Lung microvascular endothelial cell (primary cell): ENCODE measurements around the gene COQ8B. TPM values are rescaled to one million over a fixed set of nuclear protein-coding genes. Genes with fewer than 3 reads are reported as not detected.
"Not testable (repeated sequence)": the region's sequence is repeated elsewhere in the genome, so short reads cannot be mapped to it uniquely, and the experiment has no call there.

Experiments used
- DNase-seq, 2 donors: peaks; one replicate each; pipeline versions ENCODE4 v3.0.0 to v3.0.0-alpha.2; 2010; ENCODE audit warnings: low read depth in 2 of 2
- total RNA-seq: library from RNA; depleted of rRNA; stranded (reverse); fragments of >200 nt; gene quantifications from 2 replicates; pipeline ENCODE4 v1.2.1, GENCODE V29; 2014

COQ8B gene
- total RNA-seq: 12.5 and 13.7 TPM in 2 replicates

DNA sequence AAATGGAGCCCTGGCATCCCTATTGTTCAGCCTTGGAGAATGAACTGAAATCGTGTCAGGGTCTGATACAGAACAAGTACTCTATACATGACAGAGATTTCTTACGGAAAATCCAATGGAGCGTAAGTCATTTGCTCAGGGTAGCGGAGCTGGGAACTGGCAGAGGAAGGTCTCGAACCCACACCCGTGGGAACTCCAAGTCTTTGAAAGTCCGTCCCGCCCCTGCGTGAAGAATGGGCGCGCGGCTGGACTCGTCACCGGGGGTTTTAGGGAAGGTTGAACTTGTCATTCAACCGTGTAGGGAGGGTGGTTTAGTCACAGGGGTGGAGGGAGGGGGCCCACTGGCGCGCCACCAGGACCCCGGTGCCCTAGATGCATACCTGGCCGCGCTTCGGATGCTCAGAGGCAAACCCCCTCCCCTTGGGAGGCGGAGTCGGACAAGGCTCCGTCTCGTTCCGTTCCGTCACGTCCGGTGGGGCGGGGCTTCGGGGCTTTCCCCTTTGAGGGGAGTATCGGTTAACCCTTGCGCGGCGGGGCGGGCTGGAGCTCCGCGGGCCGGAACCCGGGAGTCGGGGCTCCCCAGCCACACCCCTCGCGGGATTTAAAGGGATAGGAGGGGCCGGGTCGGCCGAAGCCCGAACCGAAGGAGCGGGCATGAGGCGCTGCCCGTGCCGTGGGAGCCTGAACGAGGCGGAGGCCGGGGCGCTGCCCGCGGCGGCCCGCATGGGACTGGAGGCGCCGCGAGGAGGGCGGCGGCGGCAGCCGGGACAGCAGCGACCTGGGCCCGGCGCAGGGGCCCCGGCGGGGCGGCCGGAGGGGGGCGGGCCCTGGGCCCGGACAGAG lies at the start of gene COQ8B, which contains the start of gene ITPKC:
TSS of gene COQ8B (minus strand) at position 405 of the 843 bp plus-strand sequence. CDS start 2,254 bp downstream, outside the sequence.
TSS of gene ITPKC (plus strand) at position 631 of the 843 bp plus-strand sequence. CDS start at position 655, 24 bp downstream.
- peak; percentile 96 to 98 for DNase-seq

DNA sequence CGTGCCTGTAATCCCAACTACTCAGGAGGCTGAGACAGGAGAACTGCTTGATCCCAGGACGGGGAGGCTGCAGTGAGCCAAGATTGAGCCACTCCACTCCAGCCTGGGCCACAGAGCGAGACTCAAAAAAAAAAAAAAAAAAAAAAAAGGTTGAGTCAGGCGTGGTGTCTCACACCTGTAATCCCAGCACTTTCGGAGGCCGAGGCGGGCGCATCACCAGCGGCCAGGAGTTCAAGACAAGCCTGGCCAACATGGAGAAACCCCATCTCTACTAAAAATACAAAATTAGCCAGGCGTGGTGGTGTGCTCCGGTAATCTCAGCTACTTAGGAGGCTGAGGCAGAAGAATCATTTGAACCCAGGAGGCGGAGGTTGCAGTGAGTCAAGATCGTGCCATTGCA lies 49.7 kb upstream of the COQ8B start:
- not testable (repeated sequence) for DNase-seq

DNA sequence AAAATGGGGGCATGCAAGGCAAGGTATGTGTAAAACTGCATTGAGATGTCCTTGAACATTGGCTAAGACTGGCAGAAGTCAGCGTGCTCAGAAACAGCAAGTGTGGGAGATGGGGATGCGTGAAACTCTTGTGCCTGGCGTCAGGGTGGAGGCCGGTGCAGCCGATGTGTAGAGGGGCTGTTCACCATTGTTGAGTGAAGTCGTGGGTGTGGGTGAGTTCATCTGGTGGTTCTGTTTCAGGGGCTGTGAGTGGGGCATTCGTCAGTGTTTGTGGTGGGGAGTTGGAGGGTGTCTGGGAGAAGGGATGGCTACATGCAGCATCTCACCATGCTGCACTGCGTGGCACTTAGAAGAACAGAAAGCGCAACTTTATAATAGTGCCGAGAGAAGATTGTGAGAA lies 47.3 kb upstream of the COQ8B start:
- DNase-seq: no peak

DNA sequence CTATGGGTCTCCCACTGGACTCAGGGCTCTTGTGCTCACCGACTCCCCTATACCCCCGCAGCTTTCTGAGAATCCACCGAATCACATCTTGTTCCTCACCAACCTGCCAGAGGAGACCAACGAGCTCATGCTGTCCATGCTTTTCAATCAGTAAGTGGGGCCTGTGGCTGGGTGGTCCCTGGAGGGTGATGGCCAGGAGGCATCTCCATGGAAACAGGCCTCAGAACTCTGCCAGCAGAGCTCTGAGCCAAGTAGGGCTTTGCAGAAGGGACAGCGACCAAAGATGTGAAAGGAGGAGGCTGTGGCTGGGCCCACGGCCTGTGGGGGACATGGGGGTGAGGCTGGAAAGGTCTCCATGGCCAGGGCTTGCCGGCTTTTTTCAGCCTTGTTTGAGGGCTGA lies 46.8 kb upstream of the COQ8B start:
- no peak for DNase-seq

DNA sequence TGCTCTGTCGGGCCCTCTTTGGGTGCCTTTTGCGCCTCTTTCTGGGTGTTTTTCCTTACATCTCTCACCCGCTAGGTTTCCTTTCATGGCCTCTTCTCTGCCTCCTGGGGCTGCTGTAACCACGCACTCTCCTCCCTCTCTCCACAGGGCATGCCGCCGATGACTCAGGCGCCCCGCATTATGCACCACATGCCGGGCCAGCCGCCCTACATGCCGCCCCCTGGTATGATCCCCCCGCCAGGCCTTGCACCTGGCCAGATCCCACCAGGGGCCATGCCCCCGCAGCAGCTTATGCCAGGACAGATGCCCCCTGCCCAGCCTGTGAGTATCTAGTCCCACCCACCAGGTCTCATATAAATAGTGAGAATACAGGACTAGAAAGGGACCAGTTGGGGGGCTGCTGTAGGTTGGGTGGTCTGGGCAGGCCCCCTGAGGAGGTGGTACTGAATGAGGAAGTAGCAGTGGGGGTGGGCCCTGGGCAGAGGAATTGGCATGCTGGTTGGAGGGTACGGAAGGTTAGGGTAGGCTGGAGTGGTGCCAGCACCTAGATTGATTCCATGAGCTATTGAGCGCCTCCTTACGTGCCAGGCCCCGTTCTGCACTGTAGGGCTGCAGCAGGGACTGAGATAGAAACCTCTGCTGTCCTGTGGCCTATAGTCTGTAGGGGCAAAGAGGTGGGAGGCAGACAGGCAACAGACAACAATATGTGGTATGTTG lies 46.2 kb upstream of the COQ8B start:
- no peak for DNase-seq

DNA sequence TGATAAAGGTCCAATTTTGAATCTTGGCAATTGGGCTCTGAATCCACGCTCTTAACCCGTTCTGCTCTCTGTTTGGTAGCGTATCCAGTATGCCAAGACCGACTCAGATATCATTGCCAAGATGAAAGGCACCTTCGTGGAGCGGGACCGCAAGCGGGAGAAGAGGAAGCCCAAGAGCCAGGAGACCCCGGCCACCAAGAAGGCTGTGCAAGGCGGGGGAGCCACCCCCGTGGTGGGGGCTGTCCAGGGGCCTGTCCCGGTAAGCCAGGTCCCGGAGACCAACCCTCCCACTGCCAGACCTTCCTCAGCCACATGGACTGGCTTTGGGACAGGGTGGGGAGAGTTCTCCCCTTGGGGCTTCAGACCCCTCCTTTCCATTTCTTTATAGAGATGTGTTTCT lies 42.7 kb upstream of the COQ8B start:
- no peak for DNase-seq

DNA sequence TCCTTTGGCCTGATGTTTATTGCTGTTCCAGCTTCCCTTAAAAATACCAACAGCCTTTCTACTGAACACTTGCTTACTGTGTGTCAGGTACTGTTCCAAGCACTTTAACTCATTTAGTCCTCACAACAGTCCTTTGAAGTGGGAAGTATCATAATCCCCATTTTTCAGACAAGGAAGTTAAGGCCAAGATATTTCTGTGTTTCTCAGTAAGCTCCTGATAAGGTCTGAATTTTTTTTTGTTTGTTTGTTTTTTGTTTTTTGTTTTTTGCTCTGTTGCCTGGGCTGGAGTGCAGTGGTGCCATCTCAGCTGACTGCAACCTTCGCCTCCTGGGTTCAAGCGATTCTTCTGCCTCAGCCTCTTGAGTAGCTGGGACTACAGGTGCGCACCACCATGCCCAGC lies 41.8 kb upstream of the COQ8B start:
- no peak for DNase-seq

DNA sequence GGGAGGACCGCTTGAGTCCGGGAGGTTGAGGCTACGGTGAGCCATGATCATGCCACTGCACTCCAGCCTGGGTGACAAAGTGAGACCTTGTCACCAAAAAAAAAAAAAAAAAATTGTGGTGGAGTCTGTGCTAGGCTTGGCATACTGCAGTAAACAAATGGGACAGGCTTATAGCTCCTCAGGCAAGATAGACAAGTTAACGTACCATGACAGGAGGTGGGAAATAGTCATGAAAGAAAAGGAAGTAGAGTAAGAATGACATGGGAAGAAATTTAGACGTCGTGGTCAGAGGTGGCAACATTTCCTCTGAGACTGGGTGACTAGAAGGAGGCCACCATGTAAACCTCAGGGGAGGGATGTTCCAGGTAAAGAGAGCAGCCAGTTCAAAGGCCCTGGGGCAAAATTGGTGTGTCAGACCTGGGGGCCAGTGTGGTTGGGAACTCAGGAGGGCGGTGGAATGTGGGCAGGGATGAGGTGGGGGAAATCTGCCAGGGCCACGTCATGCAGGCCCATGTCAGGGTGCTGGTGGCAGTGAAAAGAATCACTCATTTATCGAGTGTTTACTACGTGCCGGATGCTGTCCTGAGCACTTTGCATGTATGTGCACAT lies 39.9 kb upstream of the COQ8B start:
- no peak for DNase-seq

DNA sequence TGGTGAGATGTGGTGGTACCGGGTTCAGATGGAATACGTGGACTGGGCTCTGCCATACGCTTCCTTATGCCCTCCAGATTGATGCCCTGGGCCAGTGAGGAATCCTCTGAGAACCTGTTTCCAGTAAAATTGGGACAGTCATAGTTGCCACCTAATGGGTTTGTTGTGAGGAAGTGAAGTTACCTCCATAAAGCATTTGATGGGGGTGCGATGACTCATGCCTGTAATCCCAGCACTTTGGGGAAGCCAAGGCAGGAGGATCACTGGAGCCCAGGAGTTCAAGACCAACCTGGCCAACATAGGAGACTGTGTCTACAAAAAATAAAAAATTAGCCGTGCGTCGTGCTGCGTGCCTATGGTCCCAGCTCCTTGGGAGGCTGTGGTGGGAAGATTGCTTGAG lies 39.1 kb upstream of the COQ8B start:
- no peak for DNase-seq

DNA sequence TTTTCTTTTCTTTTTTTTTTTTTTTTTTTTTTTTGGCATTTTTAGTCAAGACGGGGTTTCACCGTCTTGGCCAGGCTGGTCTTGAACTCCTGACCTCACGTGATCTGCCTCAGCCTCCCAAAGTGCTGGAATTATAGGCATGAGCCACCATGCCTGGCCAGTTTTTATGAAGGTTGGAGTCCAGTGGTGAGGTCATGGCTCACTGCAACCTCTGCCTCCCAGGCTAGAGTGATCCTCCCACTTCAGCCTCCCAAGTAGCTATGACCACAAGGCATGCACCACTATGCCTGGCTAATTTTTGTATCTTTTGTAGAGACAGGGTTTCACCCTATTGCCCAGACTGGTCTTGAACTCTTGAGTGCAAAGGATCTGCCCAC lies 38.5 kb upstream of the COQ8B start:
- no peak for DNase-seq

DNA sequence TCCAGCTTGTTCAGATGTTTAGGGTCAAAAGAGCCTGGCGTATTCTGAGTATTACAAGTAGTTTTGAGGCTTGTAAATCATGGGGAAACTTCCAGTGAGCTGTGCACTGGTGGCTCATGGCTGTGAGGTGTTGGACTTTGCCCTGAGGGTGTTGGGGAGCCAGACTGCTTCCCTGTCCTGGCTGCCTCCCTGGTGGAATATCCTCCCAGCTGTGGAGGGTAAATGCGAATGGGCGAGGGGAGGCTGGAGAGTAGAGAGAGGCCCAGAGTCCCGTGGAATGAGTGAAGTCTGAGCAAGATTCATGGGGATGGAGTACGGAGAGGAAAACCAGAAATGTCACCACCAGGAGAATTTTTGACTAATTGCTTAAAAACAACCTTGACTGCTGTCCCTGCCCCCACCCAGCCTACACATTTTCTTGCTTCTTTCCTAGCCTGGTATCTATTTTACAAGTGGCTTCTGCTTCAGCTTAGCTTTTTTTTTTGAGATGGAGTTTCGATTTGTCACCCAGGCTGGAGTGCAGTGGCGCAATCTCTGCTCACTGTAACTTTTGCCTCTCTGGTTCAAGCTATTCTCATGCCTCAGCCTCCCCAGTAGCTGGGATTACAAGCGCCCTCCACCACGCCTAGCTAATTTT lies 38.0 kb upstream of the COQ8B start:
- no peak for DNase-seq

DNA sequence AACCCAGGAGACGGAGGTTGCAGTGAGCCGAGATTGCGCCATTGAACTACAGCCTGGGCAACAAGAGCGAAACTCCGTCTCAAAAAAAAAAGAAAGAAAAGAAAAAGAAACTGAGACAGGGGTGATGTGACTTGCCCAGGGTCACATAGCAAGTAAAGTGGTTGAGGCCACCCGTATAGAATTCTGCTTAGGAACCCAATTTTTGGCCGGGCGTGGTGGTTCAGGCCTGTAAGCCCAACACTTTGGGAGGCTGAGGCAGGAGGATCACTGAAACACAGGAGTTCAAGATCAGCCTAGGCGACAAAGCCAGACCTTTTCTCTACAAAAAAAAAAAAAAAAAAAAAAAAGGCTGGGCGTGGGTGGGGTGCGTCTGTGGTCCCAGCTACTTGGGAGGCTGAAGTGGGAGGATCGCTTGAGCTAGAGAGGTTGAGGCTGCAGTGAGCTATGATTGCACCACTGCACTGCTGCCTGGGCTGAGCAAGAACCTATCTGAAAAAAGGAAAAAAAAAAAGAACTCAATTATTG lies 35.6 kb upstream of the COQ8B start:
- DNase-seq: no peak

DNA sequence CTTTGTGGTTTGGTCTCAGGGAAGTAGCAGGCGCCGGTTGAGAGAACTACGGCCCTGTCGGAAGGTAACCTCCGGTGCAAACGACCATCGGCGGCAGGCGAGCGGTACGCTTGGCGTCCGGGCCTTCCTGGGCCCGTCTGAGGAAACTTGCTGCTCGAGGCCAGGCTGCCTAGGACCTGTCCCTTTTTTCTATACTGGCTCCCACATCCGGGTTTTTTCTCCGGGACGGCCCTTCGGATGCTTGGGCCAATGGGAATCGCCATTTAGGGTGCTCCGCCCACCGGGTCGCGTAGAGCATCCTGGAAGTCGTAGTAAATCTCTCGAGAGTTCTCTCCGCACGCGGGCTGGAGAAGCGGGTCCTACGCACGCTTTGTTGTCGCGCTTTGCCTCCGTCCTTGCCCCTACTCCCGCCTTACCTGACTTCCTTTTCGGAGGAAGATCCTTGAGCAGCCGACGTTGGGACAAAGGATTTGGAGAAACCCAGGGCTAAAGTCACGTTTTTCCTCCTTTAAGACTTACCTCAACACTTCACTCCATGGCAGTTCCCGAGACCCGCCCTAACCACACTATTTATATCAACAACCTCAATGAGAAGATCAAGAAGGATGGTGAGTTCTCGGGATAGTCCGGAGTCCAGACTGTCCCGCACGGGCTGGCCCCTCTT lies 34.3 kb upstream of the COQ8B start, which contains the start of gene SNRPA:
TSS of gene SNRPA (plus strand) at position 330 of the 664 bp plus-strand sequence. CDS start at position 536, 206 bp downstream.
- DNase-seq: peak; percentile 98 to 99

DNA sequence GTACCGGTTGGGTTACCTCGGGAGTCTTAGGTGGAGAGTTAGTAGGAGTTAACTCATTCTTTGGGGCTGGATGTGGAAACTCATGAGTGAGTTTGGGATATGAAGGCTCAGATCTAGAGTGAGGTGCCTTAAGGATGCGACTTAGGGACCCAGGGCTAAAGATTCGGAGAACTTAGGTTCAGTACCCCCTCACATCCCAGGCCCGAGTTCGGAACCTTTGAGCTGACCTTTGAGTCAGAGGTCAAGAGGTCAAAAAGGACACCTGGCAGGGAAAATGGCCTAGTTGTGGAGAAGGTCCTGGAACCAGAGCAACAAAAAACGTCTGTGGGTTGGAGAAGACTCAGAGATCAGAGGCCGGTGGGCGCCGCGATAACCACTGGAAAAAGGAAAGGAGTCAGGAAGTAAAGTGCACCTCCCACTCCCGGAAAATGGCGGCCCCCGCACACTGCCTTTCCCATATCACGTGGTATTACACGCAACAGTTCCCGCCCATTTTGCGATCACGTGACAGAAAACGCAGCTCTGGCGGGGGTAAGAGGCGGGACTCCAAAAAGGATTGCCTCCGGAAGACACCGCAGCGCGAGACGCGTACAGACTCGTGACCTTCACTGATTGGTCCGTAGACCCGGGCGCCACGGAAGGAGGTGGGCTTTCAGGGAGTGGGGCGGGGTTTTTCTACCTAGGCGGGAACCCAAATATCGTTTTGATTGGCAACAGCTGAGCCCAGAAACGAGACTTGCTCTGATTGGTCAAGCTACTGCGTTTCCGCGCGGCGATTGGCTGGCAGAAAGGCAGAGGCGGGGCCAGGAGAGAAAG lies 33.6 kb upstream of the COQ8B start, which contains the start of gene ACTMAP:
TSS of gene ACTMAP (minus strand) at position 420 of the 816 bp plus-strand sequence. CDS start 674 bp downstream, outside the sequence.
- DNase-seq: peak; percentile 100

DNA sequence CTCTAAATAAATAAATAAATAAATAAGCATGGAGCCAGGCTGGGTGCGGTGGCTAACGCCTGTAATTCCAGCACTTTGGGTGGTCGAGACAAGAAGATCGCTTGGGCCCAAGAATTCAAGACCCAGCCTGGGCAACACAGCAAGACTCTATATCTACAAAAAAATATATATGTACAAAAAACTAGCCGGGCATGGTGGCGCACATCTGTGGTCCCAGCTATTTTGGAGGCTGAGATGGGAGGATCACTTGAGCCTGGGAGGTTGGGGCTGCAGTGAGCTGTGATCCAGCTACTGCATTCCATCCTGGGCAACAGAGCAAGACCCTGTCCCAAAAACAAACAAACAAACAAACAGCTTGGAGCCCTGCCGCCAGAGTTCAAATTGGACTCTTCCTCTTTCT lies 30.9 kb upstream of the COQ8B start:
- DNase-seq: no peak

DNA sequence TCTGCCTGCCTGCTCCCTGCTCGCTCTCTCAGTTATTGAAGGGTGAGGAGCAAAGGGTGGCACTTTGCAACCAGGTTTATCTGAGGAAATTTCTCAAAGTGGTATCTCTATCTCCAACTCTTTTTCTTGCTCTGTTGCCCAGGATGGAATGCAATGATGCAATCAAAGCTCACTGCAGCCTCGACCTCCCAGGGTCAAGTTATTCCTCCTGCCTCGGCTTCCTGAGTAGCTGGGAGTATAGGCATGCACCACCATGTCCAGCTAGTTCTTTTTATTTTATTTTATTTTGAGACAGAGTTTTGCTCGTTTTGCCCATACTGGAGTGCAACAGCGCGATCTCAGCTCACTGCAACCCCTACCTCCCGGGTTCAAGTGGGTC lies 28.7 kb upstream of the COQ8B start:
- peak; percentile 40 to 42 for DNase-seq

DNA sequence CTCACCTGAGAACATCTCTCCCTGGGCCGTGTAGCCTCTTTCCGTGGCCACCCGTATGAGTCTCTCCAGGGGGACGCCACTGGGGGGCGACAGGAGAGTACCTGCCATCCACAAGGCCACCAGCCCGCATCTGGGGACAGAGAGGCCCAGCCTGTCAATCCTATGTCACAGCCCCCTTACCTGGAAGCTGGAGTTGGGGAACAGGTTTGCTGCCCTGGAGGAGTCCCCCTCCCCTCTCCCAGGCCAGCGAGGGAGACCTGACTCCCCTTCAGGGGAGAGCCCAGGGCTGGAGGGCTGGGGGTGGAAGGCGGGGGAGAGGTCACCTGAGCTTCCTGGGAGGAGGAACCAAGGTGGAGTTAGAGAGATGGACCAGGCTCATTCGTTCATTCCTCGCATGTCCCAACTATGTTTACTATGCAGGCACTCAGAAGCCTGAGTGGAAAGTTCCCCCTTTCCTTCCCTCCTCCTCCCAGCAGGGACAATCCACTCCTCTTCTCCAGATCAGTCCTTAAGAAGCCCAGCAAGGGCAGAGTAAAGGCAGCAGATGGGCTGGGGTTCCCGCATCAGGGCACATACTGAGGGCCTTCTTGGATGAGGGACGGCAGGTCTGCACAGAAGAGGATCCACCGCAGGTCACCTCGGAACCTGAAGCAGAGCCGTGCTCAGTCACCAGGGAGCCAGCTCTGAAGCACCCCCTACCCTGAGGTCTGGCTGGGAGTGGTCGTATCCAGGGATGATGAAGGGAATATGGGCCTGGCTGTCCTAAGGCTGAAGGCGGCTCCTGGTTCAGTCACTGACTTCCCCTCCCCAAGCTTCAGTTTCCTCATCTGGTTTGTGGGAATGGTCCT lies 28.1 kb upstream of the COQ8B start:
- peak in 1 of 2 donors; percentile 58 for DNase-seq

DNA sequence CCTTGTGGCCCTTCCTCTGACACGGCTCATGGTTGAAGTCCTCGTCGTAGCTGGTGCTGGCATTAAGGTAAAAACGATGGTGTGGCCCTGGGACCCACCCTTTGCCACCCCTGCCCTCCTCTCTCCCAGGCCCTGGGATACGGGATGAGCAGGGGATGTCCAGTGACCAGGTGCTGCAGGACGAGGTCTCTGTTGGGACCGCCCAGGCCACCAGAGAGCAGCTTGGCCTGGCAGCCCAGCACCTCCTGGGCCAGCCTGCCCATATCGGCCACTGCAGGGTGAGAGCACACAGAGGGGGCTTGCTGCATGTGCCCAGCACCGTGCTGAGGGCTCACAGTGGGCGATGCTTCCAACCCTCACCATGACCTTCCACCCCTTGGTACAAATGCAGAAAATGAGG lies 27.2 kb upstream of the COQ8B start:
- no peak for DNase-seq

DNA sequence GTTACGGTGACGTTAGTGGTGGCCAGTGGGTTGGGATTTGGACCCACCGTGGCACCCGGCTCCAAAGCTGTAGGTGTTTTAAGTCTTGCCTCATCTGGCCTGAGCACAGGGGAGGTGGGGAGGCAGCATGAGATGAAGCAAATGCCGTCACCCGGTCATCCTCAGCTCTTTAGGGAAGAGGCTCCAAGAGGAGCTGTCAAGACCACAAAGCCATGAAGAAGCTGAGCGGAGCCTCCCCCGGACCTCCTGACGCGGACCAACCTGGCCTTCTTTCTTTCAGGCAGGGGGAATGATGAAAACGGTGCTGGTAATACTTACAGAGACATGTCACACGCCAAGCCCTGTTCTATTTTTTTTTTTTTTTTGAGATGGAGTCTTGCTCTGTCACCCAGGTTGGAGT lies 26.2 kb upstream of the COQ8B start:
- DNase-seq: no peak
